GM19193 (cell line): ENCODE data around the gene TRAPPC2L.

Source experiments
- POLR2A ChIP-seq: IDR thresholded peaks from 4 replicates; pipeline ENCODE4 v1.6.1; 2011; ENCODE audit not compliant: insufficient read depth, insufficient read length; ENCODE audit errors: extremely low read depth

Gene TRAPPC2L

GRCh38 chr16:88857728-88858339 is 907 bp downstream of the TRAPPC2L start:
- no peak for TF ChIP-seq POLR2A

GRCh38 chr16:88859381-88860091 is 2.6 kb downstream of the TRAPPC2L start:
- no peak for TF ChIP-seq POLR2A

DNA sequence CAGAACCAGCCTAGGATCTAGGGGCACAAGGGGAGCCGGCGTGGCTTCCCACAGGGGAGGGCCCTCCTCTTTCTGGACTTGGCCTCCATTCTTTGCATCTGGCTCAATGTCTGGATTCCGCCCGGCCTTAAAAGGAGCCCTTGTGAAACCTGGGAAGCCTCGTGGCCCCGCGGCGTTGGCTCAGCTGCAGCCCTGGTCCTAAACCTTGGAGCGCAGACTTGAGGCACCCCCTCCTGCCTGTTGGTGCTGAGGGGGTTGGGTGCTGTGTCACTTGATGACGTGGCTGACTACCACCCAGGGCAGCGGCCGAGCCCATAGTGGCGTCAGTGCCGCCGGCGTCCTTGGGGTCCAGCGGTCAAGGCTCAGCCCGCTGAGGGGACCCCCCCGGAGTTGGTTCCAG is 4.4 kb downstream of the TRAPPC2L start:
- no peak for TF ChIP-seq POLR2A

- TF ChIP-seq POLR2A: no peak
These were observed 6.0 kb downstream of the TRAPPC2L start for GRCh38 chr16:88862968-88863367.

GRCh38 chr16:88863426-88863825 is 6.5 kb downstream of the TRAPPC2L start:
- TF ChIP-seq POLR2A: no peak

DNA sequence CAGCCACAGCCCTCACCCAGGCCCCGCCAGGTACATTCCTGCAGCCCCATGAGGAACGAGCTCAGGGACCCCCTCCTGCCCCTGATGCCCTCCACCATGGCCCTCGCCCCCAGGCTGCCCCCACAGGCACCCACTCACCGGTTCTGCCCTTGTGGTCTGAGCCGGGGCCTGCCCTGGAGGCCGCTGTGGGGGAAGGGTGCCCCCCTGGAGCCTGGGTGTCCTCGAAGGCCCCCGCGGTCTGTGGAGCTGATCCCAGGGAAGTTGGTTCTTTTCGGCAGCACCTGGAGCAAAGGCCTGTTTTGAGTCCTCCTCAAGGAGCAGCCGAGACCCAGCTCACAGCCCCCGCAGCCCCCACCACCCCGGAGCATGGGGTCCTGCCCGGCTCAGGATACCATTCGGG is 7.2 kb downstream of the TRAPPC2L start:
- no peak for TF ChIP-seq POLR2A

DNA sequence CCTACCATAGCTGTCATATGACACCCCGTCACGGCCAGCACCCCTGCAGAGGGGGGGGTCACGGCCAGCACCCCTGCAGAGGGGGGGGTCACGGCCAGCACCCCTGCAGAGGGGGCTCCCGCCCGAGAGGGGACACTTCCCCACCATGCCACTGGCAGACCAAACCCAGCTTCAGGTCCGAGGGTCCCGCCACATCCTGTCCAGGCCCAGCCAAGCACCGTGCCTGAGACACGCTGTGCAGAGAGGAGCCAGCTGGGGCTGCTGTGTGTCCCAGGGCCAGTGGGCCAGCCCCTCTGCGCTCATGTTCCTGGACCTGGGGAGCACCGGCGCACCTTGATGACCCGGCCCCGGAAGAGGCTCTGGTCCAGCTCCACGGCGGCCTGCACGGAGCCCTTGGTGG is 7.6 kb downstream of the TRAPPC2L start:
- TF ChIP-seq POLR2A: no peak

DNA sequence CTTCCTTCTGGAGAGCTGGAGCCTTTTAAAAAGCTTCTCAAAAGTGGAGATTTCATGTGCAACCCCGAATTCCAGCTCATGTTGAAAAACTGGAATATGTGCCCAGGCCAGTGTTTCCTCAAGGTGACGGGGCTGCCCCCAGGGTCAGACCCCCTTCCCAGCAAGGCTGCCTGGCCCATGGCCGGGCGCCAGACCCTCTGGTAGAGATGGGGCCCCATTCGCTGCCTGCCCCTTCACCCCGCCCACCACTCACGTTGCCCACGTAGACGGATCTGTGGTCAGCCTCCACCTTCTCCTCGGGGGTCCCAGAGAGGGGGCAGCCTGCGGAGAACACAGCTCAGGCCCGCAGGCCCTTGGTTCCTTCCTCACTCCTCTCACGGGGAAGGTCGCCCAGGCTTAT is 8.4 kb downstream of the TRAPPC2L start:
- no peak for TF ChIP-seq POLR2A

- TF ChIP-seq POLR2A: no peak
These were observed 8.8 kb downstream of the TRAPPC2L start for GRCh38 chr16:88865742-88866141.

DNA sequence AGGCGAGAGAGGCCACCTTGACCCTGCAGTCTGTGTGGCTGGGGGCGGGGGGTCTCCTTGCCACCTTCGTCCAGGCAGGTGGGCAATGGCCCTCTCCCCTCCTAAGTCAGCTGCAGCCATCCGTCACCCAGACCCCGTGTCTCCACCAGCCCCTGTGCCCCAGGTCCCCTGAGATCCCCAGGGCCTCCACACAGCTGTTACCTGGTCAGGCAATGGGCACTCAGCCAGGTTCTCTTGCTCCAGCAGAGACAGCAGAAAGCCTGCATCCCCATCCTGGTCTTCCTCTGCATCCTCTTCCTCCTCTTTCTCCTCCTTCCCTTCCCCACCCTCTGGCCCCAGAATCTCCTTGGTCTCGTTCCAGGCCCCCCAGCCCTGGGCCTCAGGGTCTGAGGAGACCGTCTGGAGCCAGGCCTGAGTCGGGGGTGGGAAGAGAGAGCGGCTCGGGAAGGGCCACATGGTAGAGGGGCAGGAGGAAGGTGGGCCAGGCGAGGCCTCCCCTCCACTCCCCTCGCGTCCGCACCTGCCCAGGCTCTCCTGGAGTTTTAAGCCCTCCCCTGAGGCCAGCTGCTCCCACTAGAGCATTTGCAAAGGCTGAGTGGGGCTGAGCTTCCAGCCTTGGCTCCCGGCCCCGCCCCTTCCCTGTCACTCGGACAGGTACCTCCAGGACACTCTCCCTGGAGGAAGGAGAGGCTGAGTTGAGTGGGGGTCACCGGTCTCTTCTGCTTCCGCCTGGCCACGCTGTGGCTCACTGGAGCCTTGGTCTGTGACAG is 9.4 kb downstream of the TRAPPC2L start, which contains the start of gene PABPN1L:
Gene PABPN1L (minus strand): TSS at position 510 of the 770 bp plus-strand sequence. CDS start 54 bp downstream, at position 456.
- no peak for TF ChIP-seq POLR2A

DNA sequence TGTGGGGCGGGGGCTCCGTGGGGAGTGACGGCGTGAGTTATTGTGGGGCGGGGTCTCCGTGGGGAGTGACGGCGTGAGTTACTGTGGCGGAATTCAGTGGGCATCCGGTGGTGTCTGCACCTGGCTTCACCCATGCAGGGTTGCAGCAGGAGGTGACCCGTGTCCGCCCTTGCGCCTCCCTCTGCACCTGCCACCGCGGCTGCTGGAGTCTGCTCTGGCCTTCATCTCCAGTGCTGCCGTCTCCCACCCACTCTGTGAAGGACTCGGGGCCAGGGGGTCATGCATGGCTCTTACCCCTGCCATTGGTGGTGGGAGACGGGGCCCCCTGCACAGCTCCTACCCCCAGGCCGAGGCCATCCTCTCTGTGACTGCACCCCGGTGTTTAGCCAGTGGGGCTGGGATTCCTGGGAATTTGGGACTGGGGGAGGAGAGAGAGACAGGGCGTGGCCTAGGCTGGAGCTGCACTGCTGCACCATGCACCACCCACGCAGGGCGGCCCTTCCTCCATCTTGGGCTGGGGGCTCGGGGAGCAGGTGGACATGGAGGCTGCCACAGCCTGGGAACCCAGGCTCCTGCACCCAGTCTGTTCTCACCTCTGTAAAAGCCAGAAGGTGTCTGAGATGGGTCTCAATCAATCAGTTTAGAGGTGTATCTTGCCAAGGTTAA is 10.8 kb downstream of the TRAPPC2L start:
- no peak for TF ChIP-seq POLR2A

DNA sequence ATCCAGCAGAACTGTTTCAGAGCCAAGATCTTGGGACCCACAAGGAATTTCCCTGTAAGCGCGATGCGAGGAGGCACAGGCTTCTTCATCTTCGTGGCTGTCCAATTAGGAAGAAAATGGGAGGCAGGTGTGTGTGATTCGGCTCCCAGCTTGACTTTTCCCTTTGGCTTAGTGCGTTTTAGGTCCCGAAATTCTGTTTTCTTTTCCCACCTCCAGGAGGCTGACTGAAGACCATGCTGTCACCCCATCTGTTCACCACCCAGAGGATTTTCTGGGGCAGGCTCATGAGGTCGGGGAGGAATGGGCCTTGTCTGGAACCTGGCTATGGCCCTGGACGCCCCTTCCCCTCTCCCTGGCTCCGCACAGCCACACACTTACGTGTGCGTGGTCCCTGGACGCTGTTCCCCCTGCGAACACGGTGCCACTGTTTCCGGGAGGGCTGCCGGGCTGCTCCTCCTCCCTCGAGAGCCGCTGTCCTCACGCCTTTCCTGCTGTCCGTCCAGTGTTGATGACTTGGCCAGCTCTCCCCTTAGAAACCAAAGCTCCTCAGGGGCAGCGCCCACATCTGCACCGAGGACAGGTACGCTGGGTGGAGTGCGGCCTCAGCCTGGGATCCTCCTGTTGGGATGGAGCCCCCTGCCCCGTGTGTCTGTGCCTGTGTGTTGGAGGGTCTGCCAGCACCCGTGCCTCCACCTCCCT is 12.2 kb downstream of the TRAPPC2L start:
- TF ChIP-seq POLR2A: no peak

DNA sequence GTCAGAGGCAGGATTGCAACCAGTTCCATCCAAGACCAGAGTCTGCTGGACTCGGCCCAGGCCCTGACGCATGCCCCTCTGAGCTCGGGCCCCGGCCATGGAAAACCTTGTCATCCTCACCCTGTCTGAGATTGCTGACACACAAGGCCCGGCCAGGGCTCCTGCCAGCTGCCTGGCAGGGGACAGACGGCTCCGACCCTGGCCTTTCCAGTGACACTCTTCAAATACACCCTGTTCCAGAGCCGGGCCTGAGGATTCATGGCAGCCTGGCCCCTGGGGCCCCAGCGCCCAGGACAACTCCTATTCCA is 12.7 kb downstream of the TRAPPC2L start:
- TF ChIP-seq POLR2A: no peak

- TF ChIP-seq POLR2A: no peak
These were observed 13.9 kb downstream of the TRAPPC2L start for GRCh38 chr16:88870608-88871348.
